Cardiac septum (tissue), 1 donor: ENCODE measurements around the gene GIN1. TPM values are rescaled to one million over a fixed set of nuclear protein-coding genes. Genes with fewer than 3 reads are reported as not detected.
"Not testable (repeated sequence)": the region's sequence is repeated elsewhere in the genome, so short reads cannot be mapped to it uniquely, and the experiment has no call there.

Source experiments
- DNase-seq: peaks from one replicate; pipeline ENCODE4 v3.0.0-alpha.2; 2020; ENCODE audit warnings: low spot score
- intact Hi-C: fragments of 100-400 bp; cut with DNase I; formaldehyde crosslinking; loops from one replicate; pipeline ENCODE4 v1.14.0; 2022
- long read RNA-seq: library from polyadenylated mRNA; unstranded; transcript quantifications from one replicate; pipeline ENCODE4 v2.0.0, GENCODE V29; 2021
- total RNA-seq: library from RNA; stranded (reverse); fragmentation: NEBNext Ultra II Directional; extraction: Animal tissue kit (Norgen Biotek cat#: 25700); gene quantifications from one replicate; pipeline ENCODE4 v1.2.1, GENCODE V29; 2021
- donor health status: DM: no; HTN: no; CAD: no.

Gene GIN1
- total RNA-seq = 14.8 TPM
- long read RNA-seq, transcript GIN1-201 (8 exons, 3,229 nt) = major isoform, 9 of 20 reads
- long read RNA-seq, partial matches to known transcripts = 1 of 20 reads
- long read RNA-seq, other reads (novel, unspliced or antisense) = 8 of 20 reads

- peak; percentile 99 for DNase-seq
- intact Hi-C loops = loop anchor here (2.0 to 10.0 kb wide), 3 partner anchors 338 to 535 kb away; partner anchors contain the start of gene PAM
Measured at GRCh38 chr5:103119765-103120606, at the start of gene GIN1, which contains the start of gene PPIP5K2. Gene GIN1 (minus strand): TSS chr5:103120138. CDS start chr5:103108707, 11,431 bp downstream. Gene PPIP5K2 (plus strand): TSS chr5:103120301. CDS start chr5:103129590, 9,289 bp downstream.

- no peak for DNase-seq
- intact Hi-C loops = no loop called here
Measured at GRCh38 chr5:103166706-103167105, 46.8 kb upstream of the GIN1 start.

- intact Hi-C loops = no loop called here
Measured at GRCh38 chr5:103151156-103151555, 31.2 kb upstream of the GIN1 start.

GRCh38 chr5:103148213-103148612, 28.3 kb upstream of the GIN1 start:
- intact Hi-C loops = no loop called here
- DNase-seq = no peak

More at GRCh38 chr5:103151156-103151555, 31.2 kb upstream of the GIN1 start:
- DNase-seq = no peak

DNA sequence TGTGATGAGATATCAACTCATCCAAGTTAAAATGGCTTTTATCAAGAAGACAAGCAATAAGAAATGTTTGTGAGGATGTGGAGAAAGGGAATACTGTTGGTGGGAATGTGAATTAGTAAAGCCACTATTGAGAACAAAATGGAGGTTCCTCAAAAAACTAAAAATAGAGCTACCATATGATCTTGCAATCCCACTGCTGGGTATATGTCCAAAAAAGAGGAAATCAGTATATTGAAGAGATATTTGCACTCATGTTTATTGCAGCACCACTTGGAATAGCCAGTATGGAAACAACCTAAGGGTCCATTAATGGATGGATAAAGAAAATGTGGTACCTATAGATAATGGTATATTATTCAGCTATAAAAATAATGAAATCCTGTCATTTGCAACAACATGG, 25.3 kb upstream of the GIN1 start:
- no peak for DNase-seq
- intact Hi-C loops = no loop called here

DNA sequence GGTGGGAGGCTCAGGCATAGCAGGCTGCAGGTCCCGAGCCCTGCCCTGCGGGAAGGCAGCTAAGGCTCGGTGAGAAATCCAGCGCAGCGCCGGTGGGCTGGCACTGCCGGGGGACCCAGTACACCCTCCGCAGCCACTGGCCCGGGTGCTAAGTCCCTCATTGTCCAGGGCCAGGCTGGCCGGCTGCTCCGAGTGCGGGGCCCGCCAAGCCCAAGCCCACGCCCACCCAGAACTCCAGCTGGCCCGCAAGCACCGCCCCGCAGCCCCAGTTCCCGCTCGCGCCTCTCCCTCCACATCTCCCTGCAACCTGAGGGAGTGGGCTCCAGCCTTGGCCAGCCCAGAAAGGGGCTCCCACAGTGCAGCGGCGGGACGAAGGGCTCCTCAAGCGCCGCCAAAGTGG, 22.2 kb upstream of the GIN1 start:
- DNase-seq, intact Hi-C loops: not testable (repeated sequence)

DNA sequence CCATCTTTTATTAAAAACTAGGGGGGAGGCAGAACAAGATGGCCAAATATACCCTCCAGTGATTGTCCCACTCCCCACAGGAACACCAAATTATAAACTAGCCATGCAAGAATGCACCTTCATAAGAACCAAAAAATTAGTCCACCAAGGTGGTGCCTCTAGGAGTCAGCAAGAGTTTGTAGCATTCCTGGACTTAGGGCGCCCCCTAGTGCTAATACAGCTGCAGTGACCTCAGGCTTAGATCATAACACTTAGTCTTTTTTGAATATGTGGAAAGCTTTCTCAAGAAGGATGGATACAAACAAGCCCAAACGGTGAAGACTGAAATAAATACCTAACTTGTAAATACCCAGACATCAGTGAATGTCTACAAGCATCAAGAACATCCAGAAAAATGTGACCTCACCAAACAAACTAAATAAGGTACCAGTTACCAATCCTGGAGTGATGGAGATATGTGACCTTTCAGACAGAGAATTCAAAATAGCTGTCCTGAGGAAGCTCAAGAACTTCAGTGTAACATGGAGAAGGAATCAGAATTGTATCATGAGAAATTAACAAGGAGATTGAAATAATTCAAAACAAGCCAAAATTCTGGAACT, 19.4 kb upstream of the GIN1 start:
- intact Hi-C loops = loop anchor here (5.0 kb wide), 1 partner anchor 557 kb away; no protein-coding TSS in a partner anchor
- peak; percentile 87 for DNase-seq

GRCh38 chr5:103138202-103138690, 18.3 kb upstream of the GIN1 start:
- intact Hi-C loops = loop anchor here (5.0 kb wide), 1 partner anchor 556 kb away; no protein-coding TSS in a partner anchor

GRCh38 chr5:103135461-103135860, 15.5 kb upstream of the GIN1 start:
- DNase-seq = no peak
- intact Hi-C loops = loop anchor here (5.0 kb wide), 1 partner anchor 553 kb away; no protein-coding TSS in a partner anchor

More at GRCh38 chr5:103138202-103138690, 18.3 kb upstream of the GIN1 start:
- DNase-seq = no peak

- intact Hi-C loops = no loop called here
Measured at GRCh38 chr5:103133231-103133630, 13.3 kb upstream of the GIN1 start.

DNA sequence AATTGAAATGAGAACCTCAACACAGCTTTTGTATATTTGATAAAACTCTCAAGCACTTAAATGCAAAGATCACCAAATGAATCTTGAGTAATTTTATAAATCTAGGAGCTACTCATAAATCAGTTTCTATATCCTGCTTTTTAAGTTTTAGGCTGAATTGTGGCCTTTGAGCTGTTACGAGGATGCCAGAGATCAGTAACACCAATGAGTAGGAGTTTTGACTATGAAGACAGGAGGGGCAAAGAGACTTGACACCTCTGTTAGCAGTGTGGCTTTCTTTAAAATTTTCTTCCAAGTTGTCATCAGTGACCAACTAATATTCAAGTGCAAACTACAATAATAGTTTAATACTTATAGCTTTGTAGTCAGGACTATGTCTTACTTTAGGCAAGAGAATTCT, 12.7 kb upstream of the GIN1 start:
- DNase-seq = no peak
- intact Hi-C loops = no loop called here

More at GRCh38 chr5:103133231-103133630, 13.3 kb upstream of the GIN1 start:
- DNase-seq = no peak

DNA sequence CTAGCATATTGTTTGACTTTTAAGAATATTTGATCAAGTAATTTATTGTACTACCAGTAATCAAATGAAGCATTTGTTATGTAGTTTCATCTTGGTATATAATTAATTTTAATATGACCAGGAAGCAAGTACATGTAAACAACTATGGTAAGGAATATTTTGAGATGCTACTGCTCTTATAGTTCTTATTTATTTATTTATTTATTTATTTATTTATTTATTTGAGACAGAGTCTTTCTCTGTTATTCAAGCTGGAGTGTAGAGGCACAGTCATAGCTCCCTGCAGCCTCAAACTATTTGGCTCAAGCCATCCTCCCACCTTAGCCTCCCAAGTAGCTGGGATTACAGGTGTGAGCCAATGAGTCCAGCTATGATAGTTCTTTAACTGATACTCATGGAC, 8.3 kb upstream of the GIN1 start:
- intact Hi-C loops = no loop called here

DNA sequence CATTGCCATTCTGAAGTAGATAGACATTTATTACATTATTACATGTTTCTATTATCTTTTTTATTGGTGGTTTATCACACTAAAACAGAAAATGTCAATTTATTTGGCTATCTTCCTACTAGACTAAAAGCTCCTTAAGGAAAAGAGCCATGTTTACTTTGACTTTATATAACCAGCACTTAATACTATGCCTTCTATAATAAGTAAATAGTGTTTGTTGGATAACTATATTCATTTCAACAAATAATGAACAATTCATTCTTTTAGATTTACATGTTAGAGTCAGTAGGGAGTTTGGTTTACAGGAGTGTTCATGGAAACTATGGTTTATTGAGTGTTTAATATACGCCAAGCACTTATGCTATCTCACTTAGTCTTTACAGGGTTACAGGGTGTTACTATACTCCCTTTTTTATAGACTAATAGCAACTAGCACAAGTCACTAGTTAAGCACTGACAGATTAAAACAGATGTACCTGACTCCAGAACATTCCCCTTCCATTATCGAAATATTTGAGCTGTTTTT, 7.4 kb upstream of the GIN1 start:
- no peak for DNase-seq
- intact Hi-C loops = no loop called here

More for the DNA sequence above, 8.3 kb upstream of the GIN1 start:
- DNase-seq = no peak

GRCh38 chr5:103126557-103126956, 6.6 kb upstream of the GIN1 start:
- no peak for DNase-seq
- intact Hi-C loops = no loop called here

GRCh38 chr5:103122242-103122641, 2.3 kb upstream of the GIN1 start:
- no peak for DNase-seq
- intact Hi-C loops = no loop called here

DNA sequence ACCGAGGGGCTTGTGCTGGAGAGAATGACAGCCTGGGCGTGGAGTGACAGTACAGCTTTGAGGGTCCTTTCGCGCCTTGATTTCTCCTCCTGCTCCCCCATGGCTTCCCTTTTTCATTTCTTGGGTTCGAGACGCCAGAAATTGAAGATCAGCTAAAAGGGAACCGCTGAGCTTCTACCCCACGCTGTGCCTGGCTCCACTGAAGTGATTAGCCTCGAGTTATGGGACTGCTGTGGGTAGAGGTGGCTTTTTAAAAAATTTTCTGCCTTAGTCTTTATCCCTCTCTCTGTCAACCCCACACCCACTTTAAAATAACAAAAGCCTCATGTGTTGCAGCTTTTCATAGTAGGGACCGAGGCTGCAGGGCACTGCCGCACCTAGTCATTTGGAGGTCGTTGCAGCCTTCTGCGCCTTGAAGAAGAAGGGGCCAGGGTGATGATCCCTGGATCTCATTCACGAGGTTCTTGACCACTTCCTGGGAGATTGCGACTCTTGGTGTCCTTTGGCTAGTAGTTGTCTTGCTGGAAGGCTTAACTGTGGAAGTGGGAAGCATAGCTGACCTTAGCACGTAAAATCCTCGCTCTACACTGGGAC, 766 bp upstream of the GIN1 start:
- no peak for DNase-seq
- intact Hi-C loops = no loop called here

DNA sequence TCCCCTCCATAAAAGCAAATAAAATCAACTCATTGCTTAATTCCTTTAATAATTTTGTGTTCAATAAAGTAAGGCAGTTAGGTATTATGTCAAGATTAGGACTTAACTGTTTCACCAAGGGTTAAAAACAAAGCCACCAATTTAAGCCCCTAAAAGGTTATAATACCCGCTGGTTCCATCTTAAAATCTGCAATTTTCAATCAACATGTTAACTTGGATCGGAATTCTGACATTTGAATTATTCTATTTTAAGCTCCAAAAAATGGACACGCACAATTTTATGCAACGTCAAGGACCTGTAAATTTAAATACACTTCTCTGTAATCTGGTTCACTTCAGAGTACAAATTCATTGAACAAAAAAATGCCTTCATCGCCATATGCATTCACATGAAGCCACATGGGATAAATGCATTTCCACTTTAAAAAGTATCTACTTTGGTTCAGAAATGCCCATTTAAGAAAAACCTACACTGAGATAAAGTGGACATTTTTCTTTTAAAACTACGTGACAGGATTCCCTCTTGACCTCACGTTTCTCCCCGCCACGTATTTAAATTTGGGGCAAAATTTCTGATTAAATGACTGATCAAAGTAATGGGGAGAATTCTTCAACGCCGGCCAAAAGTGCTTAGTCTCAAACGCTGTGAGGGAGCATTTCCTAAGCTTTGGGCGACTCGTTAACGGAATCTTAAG, 721 bp downstream of the GIN1 start:
- DNase-seq = no peak
- intact Hi-C loops = loop anchor here (2.0 to 10.0 kb wide), 3 partner anchors 337 to 534 kb away; partner anchors contain the start of gene PAM

- intact Hi-C loops = loop anchor here (5.0 to 10.0 kb wide), 2 partner anchors 335 to 533 kb away; no protein-coding TSS in a partner anchor
- DNase-seq = no peak
Measured at GRCh38 chr5:103117471-103117991, 2.4 kb downstream of the GIN1 start.
